Anterior cingulate cortex (tissue), 58 donors: ENCODE measurements around the gene IRF1.
"Not testable (repeated sequence)": the region's sequence is repeated elsewhere in the genome, so short reads cannot be mapped to it uniquely, and the experiment has no call there.

ENCODE experiments used
- DNase-seq, 58 donors: peaks; one replicate each; lab custom pipeline; 2025; lab: John Stamatoyannopoulos, UW

The IRF1 gene, protein sequence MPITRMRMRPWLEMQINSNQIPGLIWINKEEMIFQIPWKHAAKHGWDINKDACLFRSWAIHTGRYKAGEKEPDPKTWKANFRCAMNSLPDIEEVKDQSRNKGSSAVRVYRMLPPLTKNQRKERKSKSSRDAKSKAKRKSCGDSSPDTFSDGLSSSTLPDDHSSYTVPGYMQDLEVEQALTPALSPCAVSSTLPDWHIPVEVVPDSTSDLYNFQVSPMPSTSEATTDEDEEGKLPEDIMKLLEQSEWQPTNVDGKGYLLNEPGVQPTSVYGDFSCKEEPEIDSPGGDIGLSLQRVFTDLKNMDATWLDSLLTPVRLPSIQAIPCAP

GRCh38 chr5:132490484-132491367 lies at the start of gene IRF1:
Gene IRF1 (minus strand): TSS chr5:132490773. CDS start chr5:132489478, 1,295 bp downstream.
- DNase-seq = peak; percentile 48 to 97 (median 90)

DNA sequence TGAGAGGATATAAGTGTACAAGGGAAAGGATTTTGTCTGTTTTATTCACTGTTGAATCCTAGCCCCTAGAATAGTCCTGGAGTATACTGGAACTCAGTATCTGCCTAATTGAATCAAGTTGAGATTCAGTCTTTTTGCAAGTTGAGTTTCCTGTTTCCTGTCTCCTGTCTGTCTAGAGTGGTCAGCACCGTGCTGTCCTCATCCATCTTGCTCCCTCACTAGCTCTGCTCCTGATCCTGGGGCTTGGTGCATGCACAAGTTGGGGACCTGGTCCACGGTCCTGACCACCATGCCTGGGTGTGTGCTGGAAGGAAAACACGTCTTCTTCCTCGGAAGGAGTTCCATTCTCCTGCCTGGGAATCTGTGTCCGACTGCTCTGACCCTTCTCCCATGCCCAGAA lies 49.6 kb upstream of the IRF1 start:
- DNase-seq = no peak

- no peak for DNase-seq
Measured at GRCh38 chr5:132539716-132540115, 49.1 kb upstream of the IRF1 start.

DNA sequence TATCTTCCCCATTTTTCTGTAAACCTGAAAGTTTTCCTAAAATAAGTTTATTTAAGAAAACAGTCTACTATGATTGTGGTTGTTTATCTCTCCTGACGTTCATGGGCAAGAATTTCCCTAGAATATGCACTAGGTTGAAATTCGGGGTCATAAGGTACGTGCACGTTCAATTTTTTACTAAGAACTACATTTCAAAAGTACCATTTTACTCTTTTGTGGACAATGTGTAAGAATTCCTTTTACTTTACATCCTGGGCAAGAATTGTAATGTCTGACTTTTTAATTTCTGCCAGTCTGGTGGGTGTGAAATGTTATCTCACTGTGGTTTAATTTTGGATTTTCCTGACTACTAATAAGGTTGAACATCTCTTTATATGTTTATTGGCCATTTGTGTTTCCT lies 40.4 kb upstream of the IRF1 start:
- DNase-seq = no peak

- peak in 10 of 58 donors; percentile 5 to 38 (median 18) for DNase-seq
Measured at GRCh38 chr5:132528866-132529634, 38.5 kb upstream of the IRF1 start.

DNA sequence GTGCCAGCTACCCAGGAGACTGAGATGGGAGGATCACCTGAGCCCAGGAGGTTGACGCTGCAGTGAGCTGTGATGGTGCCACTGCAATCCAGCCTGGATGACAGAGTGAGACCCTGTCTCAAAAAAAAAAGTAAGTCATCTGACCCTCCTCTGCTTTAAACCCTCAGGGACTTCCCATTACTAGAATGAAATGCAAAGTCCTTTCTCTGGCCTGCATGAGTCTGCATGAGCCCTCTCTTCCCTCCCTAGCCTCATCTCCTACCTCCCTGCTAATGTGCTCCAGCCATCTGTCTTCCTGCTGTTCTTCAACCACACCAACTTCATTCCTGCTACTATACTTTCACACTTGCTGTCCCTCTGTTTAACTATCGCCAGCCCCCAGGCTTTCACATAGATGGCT lies 37.4 kb upstream of the IRF1 start:
- DNase-seq = no peak

GRCh38 chr5:132526974-132527564 lies 36.5 kb upstream of the IRF1 start:
- peak in 1 of 58 donors; percentile 18 for DNase-seq

DNA sequence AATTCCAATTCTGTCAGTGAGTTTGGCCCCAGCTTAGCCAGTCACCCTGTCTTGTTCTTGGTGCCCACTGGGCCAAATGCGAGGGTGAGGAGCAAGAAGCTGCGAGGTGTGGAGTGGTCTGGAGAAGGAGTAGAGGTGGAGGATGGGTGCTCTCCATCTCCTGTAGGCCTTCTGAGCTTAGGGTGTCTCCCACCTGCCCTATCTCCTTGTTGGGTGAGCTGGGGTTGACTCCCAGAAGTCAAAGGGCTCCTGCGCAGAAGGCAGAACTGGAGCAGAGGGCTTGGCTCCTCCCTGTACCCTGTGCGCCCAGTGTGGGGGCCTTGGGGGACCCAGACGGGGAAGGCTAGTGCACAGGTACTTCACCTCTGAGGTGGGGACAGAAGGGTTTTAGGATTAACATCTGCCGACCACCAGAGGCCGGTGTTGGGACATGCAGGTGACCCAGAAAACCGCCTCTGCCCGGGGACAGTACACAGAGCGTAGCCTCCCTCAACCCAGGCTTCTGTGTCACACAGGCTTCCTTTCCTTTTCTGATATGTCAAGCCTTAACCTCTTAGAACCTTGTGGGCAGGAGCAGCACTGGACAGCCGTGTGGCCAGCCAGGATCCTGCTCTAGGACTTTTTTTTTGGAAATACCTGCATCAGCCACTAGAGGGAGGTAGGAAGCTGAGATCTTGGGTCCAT lies 35.9 kb upstream of the IRF1 start:
- DNase-seq = peak in 8 of 58 donors; percentile 11 to 48 (median 21)

DNA sequence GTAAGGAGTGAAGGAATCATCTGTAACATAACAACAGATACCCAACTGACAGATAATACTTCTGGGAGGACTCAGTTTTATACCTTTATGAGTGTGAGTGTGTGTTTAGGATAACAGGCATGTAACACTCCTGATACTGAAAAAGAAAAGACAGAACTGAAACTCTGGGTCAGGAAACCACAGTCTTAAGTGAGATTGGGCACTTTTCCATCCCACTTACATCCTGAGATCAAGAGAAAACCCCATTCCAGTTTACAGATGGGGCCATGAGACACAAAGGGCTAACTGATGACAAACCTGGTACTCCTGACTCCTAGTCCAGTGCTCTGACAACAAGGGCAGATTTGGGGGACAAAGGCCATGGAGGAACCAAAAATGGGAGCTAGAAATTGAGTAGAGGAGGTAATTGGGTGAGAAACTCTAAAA lies 34.7 kb upstream of the IRF1 start:
- no peak for DNase-seq

- DNase-seq = not testable (repeated sequence)
Measured at GRCh38 chr5:132524877-132525276, 34.3 kb upstream of the IRF1 start.

- not testable (repeated sequence) for DNase-seq
Measured at GRCh38 chr5:132522067-132522466, 31.5 kb upstream of the IRF1 start.

- not testable (repeated sequence) for DNase-seq
Measured at GRCh38 chr5:132513618-132514336, 23.2 kb upstream of the IRF1 start.

GRCh38 chr5:132510076-132510475 lies 19.5 kb upstream of the IRF1 start:
- no peak for DNase-seq

DNA sequence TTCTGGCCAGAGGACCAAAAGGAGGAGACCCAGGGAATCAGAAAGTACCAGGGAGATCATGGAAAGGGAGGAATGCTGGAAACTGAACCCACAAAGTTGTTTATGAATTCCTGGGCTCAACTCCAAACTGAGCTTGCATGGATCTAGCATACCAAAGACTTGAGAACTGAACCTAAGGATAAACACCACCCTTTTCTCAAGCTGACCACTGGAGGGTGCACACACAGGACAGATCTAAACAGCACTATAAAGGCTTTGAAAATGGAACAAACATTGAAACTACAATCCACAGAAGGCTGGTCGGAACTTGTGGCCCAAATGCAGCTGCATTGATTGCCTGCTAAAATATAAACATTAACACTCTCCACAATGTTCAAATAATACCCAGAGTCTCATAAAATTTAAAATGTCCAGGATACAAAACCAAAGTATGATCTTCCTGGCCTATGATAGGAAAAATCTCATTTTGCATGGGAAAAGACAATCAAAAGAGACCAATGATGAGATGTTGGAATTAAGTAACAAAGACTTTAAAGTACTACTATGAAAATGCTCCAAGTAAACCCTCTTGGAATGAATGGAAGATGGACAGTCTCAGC lies 15.6 kb upstream of the IRF1 start:
- DNase-seq = peak in 1 of 58 donors; percentile 17

GRCh38 chr5:132505641-132506040 lies 15.1 kb upstream of the IRF1 start:
- no peak for DNase-seq

DNA sequence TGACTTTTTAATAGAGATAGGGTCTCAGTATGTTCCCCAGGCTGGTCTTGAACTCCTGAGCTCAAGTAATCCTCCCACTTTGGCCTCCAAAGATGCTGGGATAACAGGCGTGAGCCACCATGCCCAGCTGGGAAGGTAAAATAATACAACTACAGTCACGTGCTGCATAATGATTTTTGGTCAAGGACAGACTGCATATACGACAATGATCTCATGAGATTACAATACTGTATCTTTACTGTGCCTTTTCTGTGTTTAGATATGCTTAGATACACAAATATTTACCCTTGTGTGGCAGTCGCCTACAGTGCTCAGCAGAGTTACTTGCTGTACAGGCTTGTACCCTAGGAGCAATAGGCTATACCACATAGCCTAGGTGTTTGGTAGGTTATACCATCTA lies 14.2 kb upstream of the IRF1 start:
- DNase-seq = no peak

DNA sequence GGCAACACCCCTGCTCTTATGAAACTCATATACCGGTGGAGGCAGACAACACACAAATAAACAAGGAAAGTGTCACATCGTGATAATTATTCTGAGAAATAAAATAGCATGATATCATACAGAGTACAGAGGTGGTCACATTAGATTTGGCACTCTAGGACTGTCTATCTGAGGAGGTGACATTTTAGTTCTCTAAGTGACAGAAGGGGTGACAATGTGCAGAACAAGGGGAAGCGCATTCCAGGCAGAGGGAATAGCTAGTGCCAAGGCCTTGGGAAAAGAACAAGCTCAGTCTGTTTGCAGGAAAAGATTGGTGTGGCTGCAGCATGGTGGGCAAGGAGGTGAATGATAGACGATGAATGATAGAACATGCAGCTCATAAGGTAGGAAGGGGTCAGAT lies 12.7 kb upstream of the IRF1 start:
- DNase-seq = no peak
